ENCODE measurements around the gene LPP.

LPP gene

DNA sequence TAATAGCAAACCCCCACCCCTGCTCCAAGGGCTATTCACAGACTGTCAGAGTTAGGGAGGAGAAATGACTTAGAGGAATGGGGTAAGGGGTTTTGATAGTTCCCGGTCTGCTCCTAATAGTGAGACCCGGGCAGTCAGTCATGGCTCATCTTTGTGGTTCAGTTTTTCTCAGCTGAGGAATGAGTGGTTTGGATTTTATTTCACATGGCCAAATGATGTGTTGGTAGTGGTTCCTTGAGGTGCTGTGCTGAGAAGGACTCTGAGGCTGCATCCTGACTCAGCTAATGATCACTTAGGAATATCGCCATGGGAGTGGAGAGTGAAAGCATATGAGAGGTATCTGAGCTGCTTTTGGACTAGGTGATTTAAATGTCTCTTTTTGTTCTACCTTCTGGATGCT lies 80.2 kb downstream of the LPP start:
- no peaks in the 10 kb centered on the region for H3K4me1 ChIP-seq (ENCODE audit: low read length)
- no peaks in the 10 kb centered on the region for H3K9me2 ChIP-seq (replicated peaks; ENCODE audit: insufficient read depth, low read length)
- no peak for DNase-seq
- no peaks in the 10 kb centered on the region for H3K36me3 ChIP-seq (replicated peaks; ENCODE audit: insufficient read depth, low read length)
- H3K27me3 ChIP-seq (replicated peaks; ENCODE audit: insufficient read depth, low read length): no peaks in the 10 kb centered on the region
- no peak overlapping the region for H3K4me3 ChIP-seq (ENCODE audit: low read length)
- TF ChIP-seq, protein P1, sequence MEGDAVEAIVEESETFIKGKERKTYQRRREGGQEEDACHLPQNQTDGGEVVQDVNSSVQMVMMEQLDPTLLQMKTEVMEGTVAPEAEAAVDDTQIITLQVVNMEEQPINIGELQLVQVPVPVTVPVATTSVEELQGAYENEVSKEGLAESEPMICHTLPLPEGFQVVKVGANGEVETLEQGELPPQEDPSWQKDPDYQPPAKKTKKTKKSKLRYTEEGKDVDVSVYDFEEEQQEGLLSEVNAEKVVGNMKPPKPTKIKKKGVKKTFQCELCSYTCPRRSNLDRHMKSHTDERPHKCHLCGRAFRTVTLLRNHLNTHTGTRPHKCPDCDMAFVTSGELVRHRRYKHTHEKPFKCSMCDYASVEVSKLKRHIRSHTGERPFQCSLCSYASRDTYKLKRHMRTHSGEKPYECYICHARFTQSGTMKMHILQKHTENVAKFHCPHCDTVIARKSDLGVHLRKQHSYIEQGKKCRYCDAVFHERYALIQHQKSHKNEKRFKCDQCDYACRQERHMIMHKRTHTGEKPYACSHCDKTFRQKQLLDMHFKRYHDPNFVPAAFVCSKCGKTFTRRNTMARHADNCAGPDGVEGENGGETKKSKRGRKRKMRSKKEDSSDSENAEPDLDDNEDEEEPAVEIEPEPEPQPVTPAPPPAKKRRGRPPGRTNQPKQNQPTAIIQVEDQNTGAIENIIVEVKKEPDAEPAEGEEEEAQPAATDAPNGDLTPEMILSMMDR (IDR thresholded peaks at IDR 0.05; ENCODE audit: low read length): no peak
- no peak for TF ChIP-seq EZH2phosphoT487 (IDR thresholded peaks at IDR 0.05; ENCODE audit: low read length)
- TF ChIP-seq EZH2 (optimal IDR thresholded peaks at IDR 0.05; ENCODE audit: low read depth, low read length): no peak
- no peaks in the 10 kb centered on the region for H3F3A ChIP-seq (ENCODE audit: insufficient read depth, low read length)
- no peaks in the 10 kb centered on the region for H4K20me1 ChIP-seq (ENCODE audit: insufficient read depth, low read length)
- H3K9me3 ChIP-seq (replicated peaks; ENCODE audit: insufficient read depth, low read length): no peaks in the 10 kb centered on the region
- H3K9ac ChIP-seq (ENCODE audit: low read length): no peak overlapping the region
- no peak overlapping the region for H2AFZ ChIP-seq (ENCODE audit: low read length)
- no peaks in the 10 kb centered on the region for H3K79me2 ChIP-seq (ENCODE audit: low read length)
- no peak overlapping the region for H3K27ac ChIP-seq (ENCODE audit: low read length)
- H3K4me2 ChIP-seq (ENCODE audit: low read depth, low read length): no peak overlapping the region

DNA sequence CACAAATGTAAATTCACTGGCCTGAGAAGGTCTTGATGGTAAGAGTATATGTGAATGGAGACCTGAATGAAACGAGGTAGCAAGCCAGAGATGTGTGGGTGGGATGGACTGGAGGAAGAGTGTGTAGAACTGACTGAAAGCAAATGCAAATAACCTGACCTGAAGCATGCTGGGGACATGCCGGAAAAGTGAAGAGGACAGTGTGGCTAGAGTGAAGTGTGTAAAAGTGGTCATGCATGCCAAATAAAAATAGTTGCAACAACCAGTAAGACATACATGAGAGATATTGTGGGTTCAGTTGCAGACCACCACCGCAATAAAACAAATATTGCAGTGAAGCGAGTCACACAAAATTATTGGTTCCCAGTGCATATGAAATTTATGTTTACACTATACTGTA lies 82.3 kb downstream of the LPP start:
- no peaks in the 10 kb centered on the region for H4K20me1 ChIP-seq (ENCODE audit: insufficient read depth, low read length)
- no peaks in the 10 kb centered on the region for H3K9me3 ChIP-seq (replicated peaks; ENCODE audit: insufficient read depth, low read length)
- H3K4me3 ChIP-seq (ENCODE audit: low read length): no peak overlapping the region
- no peak overlapping the region for H3K9ac ChIP-seq (ENCODE audit: low read length)
- H3K9me2 ChIP-seq (replicated peaks; ENCODE audit: insufficient read depth, low read length): no peaks in the 10 kb centered on the region
- H3K79me2 ChIP-seq (ENCODE audit: low read length): no peaks in the 10 kb centered on the region
- TF ChIP-seq, protein P1 (IDR thresholded peaks at IDR 0.05; ENCODE audit: low read length): no peak
- TF ChIP-seq EZH2phosphoT487 (IDR thresholded peaks at IDR 0.05; ENCODE audit: low read length): no peak
- TF ChIP-seq EZH2 (optimal IDR thresholded peaks at IDR 0.05; ENCODE audit: low read depth, low read length): no peak
- no peaks in the 10 kb centered on the region for H3K27me3 ChIP-seq (replicated peaks; ENCODE audit: insufficient read depth, low read length)
- no peaks in the 10 kb centered on the region for H3K4me1 ChIP-seq (ENCODE audit: low read length)
- H3K4me2 ChIP-seq (ENCODE audit: low read depth, low read length): no peak overlapping the region
- no peak for DNase-seq
- H3K36me3 ChIP-seq (replicated peaks; ENCODE audit: insufficient read depth, low read length): no peaks in the 10 kb centered on the region
- H3K27ac ChIP-seq (ENCODE audit: low read length): no peak overlapping the region
- H3F3A ChIP-seq (ENCODE audit: insufficient read depth, low read length): no peaks in the 10 kb centered on the region
- no peak overlapping the region for H2AFZ ChIP-seq (ENCODE audit: low read length)

DNA sequence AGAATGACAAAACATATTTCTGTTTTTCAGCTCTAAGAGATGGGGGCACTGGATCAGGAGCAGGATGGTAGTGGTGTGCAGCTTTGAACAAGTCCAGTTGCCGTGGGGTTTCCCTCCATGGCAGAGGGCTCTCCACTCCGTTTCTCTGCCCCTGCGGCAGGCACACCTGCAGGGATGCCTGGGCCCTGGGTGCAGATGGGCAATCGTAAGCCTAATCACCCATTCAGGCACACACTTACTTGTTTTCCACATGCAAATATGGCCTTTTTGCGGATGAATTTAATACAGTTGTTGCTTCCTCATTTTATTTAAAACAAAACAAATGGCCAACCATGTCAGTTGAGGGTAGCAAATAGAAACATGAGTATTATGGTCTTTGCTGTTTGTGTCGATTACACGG lies 85.1 kb downstream of the LPP start:
- no peak for DNase-seq
- H3K36me3 ChIP-seq (replicated peaks; ENCODE audit: insufficient read depth, low read length): no peaks in the 10 kb centered on the region
- no peaks in the 10 kb centered on the region for H3K9me3 ChIP-seq (replicated peaks; ENCODE audit: insufficient read depth, low read length)
- TF ChIP-seq, protein P1 (IDR thresholded peaks at IDR 0.05; ENCODE audit: low read length): no peak
- TF ChIP-seq EZH2 (optimal IDR thresholded peaks at IDR 0.05; ENCODE audit: low read depth, low read length) (no peak), EZH2phosphoT487 (IDR thresholded peaks at IDR 0.05; ENCODE audit: low read length) (no peak)
- H3K4me3 ChIP-seq (ENCODE audit: low read length): no peak overlapping the region
- no peaks in the 10 kb centered on the region for H3F3A ChIP-seq (ENCODE audit: insufficient read depth, low read length)
- no peaks in the 10 kb centered on the region for H3K9me2 ChIP-seq (replicated peaks; ENCODE audit: insufficient read depth, low read length)
- H3K4me1 ChIP-seq (ENCODE audit: low read length): no peaks in the 10 kb centered on the region
- no peak overlapping the region for H3K27ac ChIP-seq (ENCODE audit: low read length)
- H4K20me1 ChIP-seq (ENCODE audit: insufficient read depth, low read length): no peaks in the 10 kb centered on the region
- H3K4me2 ChIP-seq (ENCODE audit: low read depth, low read length): no peak overlapping the region
- H2AFZ ChIP-seq (ENCODE audit: low read length): no peak overlapping the region
- H3K79me2 ChIP-seq (ENCODE audit: low read length): no peaks in the 10 kb centered on the region
- no peaks in the 10 kb centered on the region for H3K27me3 ChIP-seq (replicated peaks; ENCODE audit: insufficient read depth, low read length)
- H3K9ac ChIP-seq (ENCODE audit: low read length): no peak overlapping the region

Data from MM.1S (cell line).